NCI-H2196 (cell line): ENCODE results near the gene USH2A.
"Not testable (repeated sequence)": the region's sequence is repeated elsewhere in the genome, so short reads cannot be mapped to it uniquely, and the experiment has no call there.

Experiments used
- DNase-seq: peaks from one replicate; lab custom pipeline; 2025; ENCODE audit not compliant: unreplicated experiment; lab: John Stamatoyannopoulos, UW

Gene USH2A

DNA sequence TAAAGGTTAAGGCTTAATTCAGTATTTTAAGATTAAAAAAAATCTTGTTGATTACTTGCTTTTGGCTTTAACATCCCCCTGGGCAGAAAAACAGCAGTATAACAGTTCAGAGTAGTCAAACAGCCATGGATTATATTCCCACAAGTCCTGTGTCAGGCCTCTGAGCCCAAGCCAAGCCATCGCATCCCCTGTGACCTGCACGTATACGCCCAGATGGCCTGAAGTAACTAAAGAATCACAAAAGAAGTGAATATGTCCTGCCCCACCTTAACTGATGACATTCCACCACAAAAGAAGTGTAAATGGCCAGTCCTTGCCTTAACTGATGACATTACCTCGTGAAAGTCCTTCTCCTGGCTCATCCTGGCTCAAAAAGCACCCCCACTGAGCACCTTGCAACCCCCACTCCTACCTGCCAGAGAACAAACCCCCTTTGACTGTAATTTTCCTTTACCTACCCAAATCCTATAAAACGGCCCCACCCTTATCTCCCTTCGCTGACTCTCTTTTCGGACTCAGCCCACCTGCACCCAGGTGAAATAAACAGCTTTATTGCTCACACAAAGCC is 277.7 kb downstream of the USH2A start:
- DNase-seq, result not testable (repeated sequence)

DNA sequence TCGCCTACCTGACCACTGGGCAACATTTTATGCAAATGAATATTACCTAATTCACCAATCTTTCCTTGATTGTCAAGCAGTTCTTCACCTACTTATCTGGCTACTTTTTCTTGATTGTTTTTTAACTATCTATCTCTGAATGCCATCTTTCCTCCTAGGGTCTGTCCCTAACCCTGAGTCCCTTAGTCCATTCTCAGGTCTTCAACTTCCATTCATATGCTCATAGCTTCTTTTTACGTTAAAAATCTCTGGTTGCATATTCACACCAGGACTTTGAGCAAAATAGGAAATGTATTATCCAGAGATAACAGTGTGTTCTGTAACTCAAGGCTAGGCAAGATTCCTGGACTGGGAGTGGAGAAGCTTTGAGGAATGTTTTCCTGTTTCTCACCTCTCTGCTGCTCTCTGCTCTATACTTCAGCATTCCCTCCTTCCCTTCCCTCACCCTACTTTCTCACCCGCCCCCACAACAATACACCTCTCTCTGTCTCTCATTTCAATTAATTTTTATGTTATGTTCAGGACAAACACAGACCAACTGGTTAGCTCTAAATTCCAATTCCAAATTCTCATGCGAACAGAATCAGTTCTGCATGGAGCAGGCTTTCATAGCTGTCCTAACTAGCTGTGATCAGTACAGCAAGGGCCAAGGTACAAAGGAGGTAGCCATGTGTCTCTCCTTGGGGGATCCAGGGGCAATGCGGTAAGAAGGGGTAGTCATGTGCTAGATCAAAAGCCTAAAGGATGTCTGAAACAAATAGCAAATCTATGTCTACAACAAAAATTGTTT is 278.4 kb downstream of the USH2A start:
- DNase-seq, result no peak

DNA sequence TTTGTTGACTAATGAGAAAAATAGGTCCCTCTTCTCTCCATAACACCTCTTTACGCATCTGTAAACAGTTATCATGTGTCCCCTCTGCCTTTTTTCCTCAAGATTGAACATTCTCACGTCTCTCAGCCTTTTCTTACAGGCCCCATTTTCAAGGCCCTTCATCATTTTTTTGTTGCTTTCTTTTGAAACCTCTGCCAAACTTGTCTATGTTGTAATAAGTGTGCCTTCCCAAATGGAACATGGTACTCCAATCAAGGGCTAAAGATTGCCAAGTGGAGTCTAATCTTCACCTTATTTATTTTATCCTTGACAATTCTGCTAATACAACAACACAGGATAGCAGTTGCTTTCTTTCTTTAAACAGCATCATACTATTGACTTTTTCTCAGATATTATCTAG is 280.3 kb downstream of the USH2A start:
- DNase-seq, result no peak

DNA sequence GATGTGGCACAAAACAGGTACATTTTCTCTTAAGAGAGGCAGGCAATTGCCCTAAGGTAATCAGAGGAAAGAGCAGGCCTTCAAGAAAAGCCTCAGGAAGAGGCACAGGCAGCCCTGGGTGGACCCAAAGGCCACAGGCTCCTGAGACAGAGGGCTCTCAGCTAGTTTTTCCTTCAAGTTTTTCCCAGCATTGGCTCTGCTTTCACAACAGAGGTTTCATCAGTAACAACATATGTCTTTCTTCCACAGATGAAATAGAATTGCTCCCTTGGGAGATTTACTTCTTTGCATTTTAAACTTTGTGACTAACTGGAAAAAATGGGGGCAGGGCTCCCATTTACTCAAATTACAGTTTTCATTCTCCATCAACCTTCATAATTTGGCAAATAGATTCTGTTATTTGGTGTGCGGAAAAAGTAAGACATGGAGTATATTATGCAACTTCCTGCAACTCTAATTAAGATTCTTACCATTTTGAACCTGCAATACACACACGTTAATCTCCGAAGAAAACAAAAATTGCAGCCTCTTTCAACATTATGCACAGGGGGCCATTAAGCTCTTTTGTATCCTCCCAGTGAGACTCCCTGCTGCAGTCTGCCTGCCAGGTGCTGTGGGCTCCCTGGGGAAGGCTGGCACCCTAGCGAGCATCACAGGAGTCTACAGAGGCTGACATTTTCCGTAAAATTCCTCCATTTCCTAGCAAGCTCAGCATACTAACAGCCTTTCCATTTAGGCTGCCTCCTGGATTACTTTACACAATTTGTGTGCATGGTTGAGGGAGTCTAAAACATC is 282.3 kb downstream of the USH2A start:
- DNase-seq, result no peak

DNA sequence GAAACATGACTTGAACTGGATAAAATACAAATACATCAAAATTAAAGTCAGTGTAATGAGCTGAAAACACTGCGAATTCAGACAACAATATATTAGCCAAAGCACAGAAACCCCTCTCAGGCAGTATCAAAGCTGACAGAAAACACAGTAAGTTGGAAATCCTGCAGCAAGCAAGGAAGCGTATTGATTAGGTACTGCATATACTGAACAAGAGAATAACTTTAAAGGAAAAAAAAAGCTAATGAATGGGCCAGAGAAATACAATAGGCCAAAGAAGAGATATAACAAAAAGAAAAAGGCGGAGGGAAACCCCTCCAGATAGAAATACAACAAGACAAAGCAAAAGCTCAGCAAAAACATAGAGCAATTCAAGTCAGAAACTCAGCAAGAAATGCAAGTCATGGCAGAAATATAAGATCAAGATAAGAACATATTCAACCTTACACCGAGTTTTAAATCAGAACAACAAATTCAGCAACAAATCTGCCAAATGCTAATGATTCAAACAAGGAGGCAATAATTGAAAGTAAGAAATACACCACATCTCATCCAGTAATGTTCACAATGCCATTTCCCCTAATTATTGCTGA is 299.0 kb downstream of the USH2A start:
- no peak for DNase-seq

DNA sequence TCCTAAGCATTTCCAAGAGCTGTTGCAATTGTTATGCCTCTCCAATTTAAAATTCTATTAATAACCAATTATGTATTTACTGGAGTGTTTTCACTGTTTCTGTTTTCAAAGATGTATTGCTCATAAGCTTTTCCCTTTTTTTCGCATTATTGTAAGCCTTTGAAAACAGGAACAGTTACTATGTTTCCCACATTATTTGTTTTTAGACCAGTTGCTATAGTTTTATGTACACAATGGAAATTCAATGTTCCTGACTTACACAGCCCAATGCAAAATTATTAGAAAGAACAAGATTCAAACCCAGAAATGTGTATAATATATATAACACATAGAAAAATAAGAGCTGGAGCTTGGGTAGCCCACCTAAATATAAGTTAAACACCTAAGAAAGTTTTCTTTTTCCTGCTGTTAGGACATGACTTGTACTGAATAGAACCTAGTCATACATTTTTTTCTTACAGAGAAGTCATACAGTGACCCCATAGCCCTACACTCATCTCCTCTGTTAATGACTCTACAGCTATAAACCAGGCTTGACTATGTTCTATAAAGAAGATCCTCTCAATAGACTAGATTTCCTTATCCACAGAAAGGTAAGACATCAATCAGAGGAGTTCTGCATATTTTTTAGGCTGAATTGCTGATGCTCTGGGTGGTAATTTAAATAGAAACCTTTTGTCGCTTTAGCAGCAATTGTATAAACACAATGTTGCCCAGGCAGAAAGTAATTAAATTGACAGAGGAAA is 299.6 kb downstream of the USH2A start:
- no peak for DNase-seq

DNA sequence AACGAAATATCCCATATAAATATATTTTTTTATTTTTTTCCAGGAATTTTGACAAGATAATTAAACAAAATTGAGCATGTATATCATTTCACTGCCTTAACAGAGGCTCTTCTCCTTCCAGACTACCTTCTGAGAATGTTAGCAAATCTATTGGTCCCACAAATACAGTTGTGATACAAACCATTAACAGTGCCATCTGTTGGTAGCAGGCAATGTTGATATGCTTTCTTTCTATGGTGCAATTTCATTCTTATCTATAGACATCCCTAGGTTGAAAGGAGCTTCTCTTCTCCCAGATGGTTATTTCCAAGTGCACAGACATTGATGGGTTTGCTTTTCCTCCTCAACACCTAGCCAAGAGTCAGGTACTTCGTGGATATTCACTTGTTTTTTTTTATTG is 303.6 kb downstream of the USH2A start:
- peak; percentile 3 for DNase-seq

DNA sequence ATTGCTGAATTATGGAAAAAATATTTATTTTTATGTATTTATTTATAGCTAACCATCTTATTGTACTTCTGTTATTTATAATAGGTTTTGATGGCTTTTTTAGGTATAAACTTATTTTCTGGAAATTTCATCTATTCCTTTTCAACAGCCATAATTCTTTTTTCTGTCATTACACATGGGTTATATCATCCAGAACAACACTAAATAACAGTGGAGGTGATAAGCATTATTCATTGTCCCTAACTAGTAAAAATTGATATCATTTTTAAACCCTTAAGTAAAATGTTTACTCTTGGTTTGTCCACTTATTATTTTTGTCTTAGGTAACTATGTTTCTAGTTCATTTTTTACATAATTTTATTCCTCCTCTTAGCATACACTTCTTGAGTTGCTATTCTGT is 309.1 kb downstream of the USH2A start:
- no peak for DNase-seq

DNA sequence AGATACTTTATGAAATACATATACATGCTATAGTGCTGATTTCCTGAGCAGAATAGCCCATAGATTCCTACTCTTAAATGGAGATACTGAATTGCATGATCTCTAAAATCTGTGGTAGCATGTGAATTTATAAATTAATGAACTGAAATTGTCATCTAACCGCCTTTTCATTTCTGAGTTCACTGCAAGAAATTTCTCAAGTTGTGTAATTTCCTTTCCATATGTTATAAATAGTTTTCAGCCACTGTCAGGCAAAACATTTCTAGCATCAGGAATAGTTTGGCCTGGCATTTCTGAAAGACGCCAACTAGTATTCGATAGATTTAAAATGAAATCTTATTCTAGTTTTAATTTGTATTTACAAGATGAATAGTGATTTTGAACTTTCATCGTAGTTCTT is 310.1 kb downstream of the USH2A start:
- DNase-seq, result no peak

DNA sequence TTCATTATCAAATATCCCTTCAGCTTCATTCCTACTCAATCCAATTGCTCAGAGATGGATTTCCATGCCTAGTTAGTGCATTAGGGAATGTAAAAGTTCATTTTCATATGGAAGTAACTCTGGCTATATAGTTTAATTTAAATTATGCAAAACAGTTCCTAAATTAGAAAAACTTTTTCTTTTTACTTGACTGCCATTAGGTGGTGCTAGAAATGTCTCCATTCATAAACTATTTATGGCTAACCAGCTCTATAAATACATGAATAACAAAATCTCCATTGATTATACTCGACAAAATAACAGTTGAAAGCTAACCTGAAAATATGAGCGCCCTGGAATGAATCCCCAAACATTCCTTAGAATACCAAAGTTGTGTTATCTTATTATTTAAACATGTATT is 311.4 kb downstream of the USH2A start:
- DNase-seq, result no peak

DNA sequence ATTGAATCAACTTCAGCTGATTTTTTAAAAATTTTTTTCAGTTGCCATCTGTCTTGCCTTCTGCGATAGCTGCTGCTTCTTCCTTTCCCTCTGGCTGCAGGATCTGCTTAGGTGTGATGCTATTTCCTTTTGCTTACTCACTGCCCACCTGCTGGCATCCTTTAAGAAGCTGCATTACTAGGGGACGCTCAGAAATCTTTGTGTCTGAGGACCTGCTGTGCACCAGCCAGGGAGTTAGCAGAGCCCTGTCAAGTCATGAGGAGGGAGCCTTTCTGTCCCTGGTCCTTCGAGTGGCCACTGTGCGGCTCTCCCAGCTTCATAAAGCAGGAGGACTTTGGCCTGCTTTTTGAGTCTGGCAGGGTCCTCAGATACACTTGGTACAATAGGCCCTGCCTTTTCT is 327.8 kb downstream of the USH2A start:
- DNase-seq, result no peak

DNA sequence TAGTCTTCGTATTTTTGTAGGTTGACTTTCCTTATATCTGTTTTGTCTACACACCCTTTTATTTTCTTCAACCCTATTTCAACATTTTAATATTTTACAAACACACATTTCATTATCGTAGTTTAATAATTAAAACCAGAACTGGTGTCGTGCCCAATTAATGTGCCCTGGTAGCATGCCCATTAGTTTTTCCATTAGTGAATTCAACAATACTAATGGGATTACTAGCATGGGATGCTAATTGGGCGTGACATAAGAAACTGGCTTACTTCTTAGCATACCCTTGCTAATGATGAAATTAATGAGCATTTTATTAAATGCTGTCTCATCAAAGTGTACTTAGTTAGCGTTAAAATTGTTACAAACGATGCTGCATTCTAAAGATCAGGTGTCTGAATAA is 332.7 kb downstream of the USH2A start:
- DNase-seq, result no peak

DNA sequence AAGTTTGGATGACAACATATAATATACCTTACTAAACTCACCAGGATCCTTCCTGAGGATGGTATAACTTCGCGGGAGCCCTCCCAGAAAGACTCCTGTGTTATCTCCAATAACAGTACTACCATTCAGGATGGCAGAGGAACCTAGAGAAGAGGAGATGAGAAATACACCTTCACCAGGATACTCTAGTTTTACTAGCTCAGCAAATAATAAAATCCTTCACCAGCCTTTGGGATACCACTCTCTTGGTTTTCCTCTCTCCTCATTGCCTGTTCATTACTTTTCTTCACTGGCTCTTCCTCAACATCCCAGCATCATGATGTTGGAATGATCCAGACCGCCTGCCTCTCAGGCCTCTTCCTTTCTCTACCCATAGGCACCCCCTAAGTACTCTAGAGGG is 336.6 kb downstream of the USH2A start:
- DNase-seq, result no peak

DNA sequence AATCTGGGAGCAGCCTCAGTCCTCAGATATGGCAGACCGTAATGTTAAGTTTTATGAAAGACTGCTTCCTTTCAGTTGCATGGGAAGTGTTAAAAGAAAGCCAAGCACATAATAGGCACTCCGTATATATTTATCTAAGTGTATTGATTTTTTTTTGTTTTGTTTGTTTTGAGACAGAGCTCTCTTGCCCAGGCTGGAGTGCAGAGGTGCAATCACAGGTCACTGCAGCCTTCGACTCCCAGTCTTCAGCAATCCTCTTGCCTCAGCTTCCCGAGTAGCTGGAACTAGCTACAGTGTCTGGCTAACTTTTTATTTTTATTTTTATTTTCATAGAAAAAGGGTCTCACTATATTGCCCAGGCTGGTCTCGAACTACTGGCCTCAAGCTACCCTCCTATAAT is 341.8 kb downstream of the USH2A start:
- DNase-seq, result no peak

DNA sequence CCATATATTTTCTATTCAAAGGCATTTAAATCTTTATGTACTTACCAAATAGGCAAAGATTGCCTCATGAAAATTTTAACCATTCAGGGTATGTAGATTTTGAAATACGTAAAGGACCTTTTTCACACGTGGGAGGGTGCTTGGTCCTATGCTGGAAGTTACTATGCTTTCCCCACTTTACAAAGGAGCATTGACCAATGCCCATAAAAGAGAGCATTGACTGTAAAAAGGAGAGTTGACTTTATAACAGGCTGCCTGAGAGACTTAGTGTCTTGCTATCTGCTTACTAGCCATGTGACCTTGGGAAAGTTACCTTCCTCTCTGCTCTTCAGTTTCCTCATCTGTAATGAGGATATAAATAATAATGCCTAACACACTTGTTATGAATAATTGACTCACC is 346.5 kb downstream of the USH2A start:
- no peak for DNase-seq

DNA sequence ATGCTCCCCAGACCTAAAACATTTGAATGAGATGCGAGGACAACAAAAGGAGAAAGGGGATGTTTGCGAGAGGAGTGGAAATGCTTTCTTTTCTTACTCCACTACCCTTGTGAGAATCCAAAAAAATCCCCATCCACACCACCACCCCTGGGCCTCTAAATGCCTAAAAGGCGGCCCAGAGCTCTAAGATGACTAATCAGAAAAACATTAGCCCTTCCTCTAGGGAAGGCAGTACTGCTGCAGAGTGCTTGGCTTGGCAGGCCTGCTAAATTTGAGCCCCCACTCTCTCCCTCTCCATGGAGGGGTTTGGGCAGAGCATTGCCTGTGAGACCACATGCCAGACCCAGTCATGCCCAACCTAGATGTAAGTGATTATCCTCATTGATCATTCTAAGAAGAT is 347.9 kb downstream of the USH2A start:
- no peak for DNase-seq

DNA sequence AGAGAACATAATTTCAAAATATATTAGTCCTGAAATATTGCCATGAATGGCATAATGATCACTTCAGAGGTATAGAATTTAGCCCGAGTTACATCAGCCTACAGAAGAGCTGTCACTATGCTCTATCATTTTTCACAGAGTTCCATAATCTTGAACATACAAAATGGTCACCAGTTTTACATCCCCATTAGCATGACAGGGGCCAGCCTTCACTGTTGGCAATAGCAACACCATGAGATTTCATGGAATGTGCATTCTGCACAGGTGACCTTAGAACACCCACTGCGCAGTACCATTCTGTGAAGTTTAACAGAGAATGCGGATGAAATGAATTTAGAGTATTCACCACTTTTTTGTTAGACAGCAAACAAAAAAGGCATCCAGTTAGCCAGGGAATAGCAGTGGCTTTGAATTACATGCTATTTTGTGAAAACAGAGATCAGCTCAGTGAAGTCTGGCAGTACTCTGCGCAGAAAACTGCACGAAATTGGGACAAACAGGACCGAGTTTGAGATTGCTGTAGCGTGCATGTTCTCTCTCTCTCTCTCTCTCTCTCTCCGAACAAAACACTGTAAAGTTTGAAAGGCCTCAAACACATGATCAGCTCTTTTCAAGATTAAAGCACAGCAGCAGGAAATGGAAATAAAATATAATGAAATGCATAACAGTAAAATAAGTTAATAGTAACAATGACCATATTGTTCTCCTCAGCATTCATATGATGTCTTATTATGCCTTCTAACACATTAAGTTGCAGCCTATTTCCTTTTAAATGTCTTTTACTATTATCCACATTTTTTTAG is 349.3 kb downstream of the USH2A start:
- no peak for DNase-seq

DNA sequence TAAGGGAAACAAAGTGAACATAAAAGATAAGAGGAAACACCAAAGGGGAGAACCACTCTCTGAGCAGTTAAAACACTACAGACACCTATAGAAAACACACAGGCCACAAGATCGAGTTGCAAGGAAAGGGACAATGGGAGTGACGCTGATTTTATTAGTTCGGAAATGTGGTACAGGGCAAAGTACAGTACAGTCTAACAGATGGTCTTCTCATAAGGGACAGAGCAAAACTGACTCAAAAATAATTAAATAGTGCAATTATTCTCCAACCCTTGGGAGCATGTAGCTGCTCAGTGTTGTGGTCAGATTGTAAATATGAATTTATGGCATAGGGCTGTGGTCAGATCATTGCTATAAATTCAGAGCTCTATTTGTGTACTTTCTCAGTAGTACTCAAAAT is 352.0 kb downstream of the USH2A start:
- no peak for DNase-seq

DNA sequence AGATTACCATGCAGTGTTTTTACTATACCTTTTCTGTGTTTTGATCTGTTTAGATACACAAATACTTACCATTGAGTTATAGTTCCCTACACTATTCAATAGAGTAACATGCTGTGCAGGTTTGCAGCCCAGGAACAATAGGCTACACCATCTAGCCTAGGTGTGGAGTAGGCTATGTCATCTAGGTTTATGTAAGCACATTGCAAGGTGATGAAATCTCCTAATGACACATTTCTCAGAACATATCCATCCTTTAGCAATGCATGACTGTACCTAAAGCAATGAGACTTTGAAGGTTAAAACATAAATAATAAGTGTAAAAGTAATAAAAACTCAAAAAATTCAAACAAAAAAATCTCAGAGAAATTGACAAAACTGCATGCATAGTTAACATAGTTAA is 358.6 kb downstream of the USH2A start:
- no peak for DNase-seq

DNA sequence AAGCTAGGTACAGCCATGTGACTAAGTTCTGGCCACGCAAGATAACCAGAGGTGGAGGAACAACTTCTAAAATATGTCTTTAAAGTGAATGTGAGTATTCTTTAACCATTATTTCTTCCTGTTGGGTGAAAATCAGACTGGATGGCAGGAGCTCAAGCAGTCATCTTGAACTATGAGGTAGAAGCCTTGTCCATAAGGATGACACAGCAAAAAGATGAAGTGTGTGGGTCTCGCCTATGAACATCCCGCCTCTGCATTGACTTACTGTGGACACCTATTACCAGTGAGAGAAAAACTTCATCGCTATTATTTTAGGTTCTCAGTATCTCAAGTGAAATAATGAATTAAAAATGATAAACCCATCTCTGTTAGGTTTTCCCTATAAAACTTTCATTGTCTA is 365.3 kb downstream of the USH2A start:
- no peak for DNase-seq
